Liver (tissue), 9 donors: Measurements from ENCODE around the gene KDM6A. TPM values are rescaled to one million over a fixed set of nuclear protein-coding genes. Genes with fewer than 3 reads are reported as not detected.

Experiments
- DNase-seq: peaks from one replicate; pipeline ENCODE4 v3.0.0-alpha.2; 2017; ENCODE audit warnings: low spot score
- H3K27ac ChIP-seq, 2 donors: one replicate each; pipeline ENCODE4 v1.7.0; 2013; ENCODE audit warnings: inconsistent platforms in 2 of 2, low read length in 2 of 2, control low read depth in 1 of 2, low read depth in 1 of 2, mild to moderate bottlenecking in 1 of 2
- H3K27me3 ChIP-seq, 4 donors: one replicate each; pipeline versions ENCODE4 v1.6.1 to v1.7.0; 2013; ENCODE audit warnings: low read length in 3 of 4, inconsistent platforms in 1 of 4, mild to moderate bottlenecking in 1 of 4, moderate library complexity in 1 of 4; ENCODE audit not compliant: control insufficient read depth in 4 of 4, insufficient read depth in 4 of 4
- H3K36me3 ChIP-seq, 4 donors: one replicate each; pipeline versions ENCODE4 v1.6.1 to v1.7.0; 2013; ENCODE audit warnings: low read length in 3 of 4, mild to moderate bottlenecking in 3 of 4, low read depth in 1 of 4, moderate library complexity in 1 of 4; ENCODE audit not compliant: control insufficient read depth in 4 of 4, insufficient read depth in 3 of 4
- H3K4me1 ChIP-seq, 4 donors: one replicate each; pipeline versions ENCODE4 v1.6.1 to v1.7.0; 2013; ENCODE audit warnings: low read length in 3 of 4, mild to moderate bottlenecking in 3 of 4, moderate library complexity in 1 of 4; ENCODE audit not compliant: control insufficient read depth in 4 of 4, insufficient read depth in 4 of 4
- H3K4me3 ChIP-seq, 3 donors: one replicate each; pipeline versions ENCODE4 v1.6.1 to v1.7.0; 2013; ENCODE audit warnings: low read length in 3 of 3, control low read depth in 1 of 3, low read depth in 1 of 3, mild to moderate bottlenecking in 1 of 3
- H3K9ac ChIP-seq, 2 donors: one replicate each; pipeline ENCODE4 v1.7.0; 2013; ENCODE audit warnings: low read length in 2 of 2, mild to moderate bottlenecking in 2 of 2, moderate library complexity in 2 of 2, control low read depth in 1 of 2, low read depth in 1 of 2
- H3K9me3 ChIP-seq, 4 donors: one replicate each; pipeline versions ENCODE4 v1.6.1 to v1.7.0; 2013; ENCODE audit warnings: low read length in 3 of 4; ENCODE audit not compliant: control insufficient read depth in 4 of 4
- FOXA1 ChIP-seq: IDR thresholded peaks from 2 replicates; pipeline ENCODE4 v1.6.1; 2016; ENCODE audit warnings: antibody characterized with exemption
- FOXA2 ChIP-seq: IDR thresholded peaks from 2 replicates; pipeline ENCODE4 v1.6.1; 2016; ENCODE audit warnings: antibody characterized with exemption
- GABPA ChIP-seq, 2 donors: IDR thresholded peaks in 1 of 2; conservative IDR thresholded peaks in 1 of 2; 2 replicates each; pipeline ENCODE4 v1.6.1; 2016; ENCODE audit warnings: antibody characterized with exemption in 2 of 2, mild to moderate bottlenecking in 1 of 2, moderate library complexity in 1 of 2
- HNF4A ChIP-seq, 2 donors: conservative IDR thresholded peaks; 2 replicates each; pipeline ENCODE4 v1.6.1; 2016; ENCODE audit warnings: antibody characterized with exemption in 2 of 2, mild to moderate bottlenecking in 2 of 2
- HNF4G ChIP-seq: IDR thresholded peaks from 2 replicates; pipeline ENCODE4 v1.6.1; 2016; ENCODE audit warnings: antibody characterized with exemption
- JUND ChIP-seq, 2 donors: IDR thresholded peaks; 2 replicates each; pipeline ENCODE4 v1.6.1; 2016; ENCODE audit warnings: antibody characterized with exemption in 2 of 2
- NR2F2 ChIP-seq: IDR thresholded peaks from 2 replicates; pipeline ENCODE4 v1.6.1; 2016; ENCODE audit warnings: antibody characterized with exemption
- RAD21 ChIP-seq, 2 donors: IDR thresholded peaks; 2 replicates each; pipeline ENCODE4 v1.6.1; 2016; ENCODE audit warnings: antibody characterized with exemption in 2 of 2, mild to moderate bottlenecking in 2 of 2
- RXRA ChIP-seq, 2 donors: IDR thresholded peaks; 2 replicates each; pipeline ENCODE4 v1.6.1; 2017 to 2018; ENCODE audit warnings: antibody characterized with exemption in 2 of 2, mild to moderate bottlenecking in 1 of 2
- SP1 ChIP-seq: IDR thresholded peaks from 2 replicates; pipeline ENCODE4 v1.6.1; 2018; ENCODE audit warnings: antibody characterized with exemption, mild to moderate bottlenecking
- TAF1 ChIP-seq: conservative IDR thresholded peaks from 2 replicates; pipeline ENCODE4 v1.6.1; 2016; ENCODE audit warnings: antibody characterized with exemption, mild to moderate bottlenecking
- YY1 ChIP-seq: IDR thresholded peaks from 2 replicates; pipeline ENCODE4 v1.6.1; 2016; ENCODE audit warnings: antibody characterized with exemption, mild to moderate bottlenecking
- WGBS: extraction: QIAGEN DNeasy Blood & Tissue Kit; methylation state at CpG from one replicate; pipeline ENCODE4 v1.1.7; 2013; 5-methylcytosine and 5-hydroxymethylcytosine counted together
- polyA plus RNA-seq, 2 donors: library from polyadenylated mRNA; stranded (reverse) in 1 of 2; unstranded in 1 of 2; fragments of 200-250 nt in 1 of 2; fragments of >200 nt in 1 of 2; fragmentation: Nextera tagmentation in 1 of 2; extraction: Ambion mirVana in 1 of 2; gene quantifications; one replicate each; pipeline versions ENCODE4 v1.2.1 to v1.2.3, GENCODE V29; 2013 to 2015
- total RNA-seq, 2 donors: library from RNA; depleted of rRNA; stranded (reverse); fragments of >200 nt; gene quantifications; one replicate each; pipeline ENCODE4 v1.2.3, GENCODE V29; 2014
- TF ChIP-seq, protein P1 (sequence below): IDR thresholded peaks from 2 replicates; pipeline ENCODE4 v1.6.1; 2016; ENCODE audit warnings: antibody characterized with exemption, mild to moderate bottlenecking
- TF ChIP-seq, protein P2 (sequence below): IDR thresholded peaks from 2 replicates; pipeline ENCODE4 v1.6.1; 2016; ENCODE audit warnings: antibody characterized with exemption
- TF ChIP-seq, protein P3 (sequence below): IDR thresholded peaks from 2 replicates; pipeline ENCODE4 v1.6.1; 2016; ENCODE audit warnings: antibody characterized with exemption
- TF ChIP-seq, protein P4 (sequence below): fragments of 150-350 bp; IDR thresholded peaks from 2 replicates; pipeline ENCODE4 v1.5.1; 2017; ENCODE audit warnings: improper control_type of control experiment, low read depth, low read length; ENCODE audit not compliant: missing input control
- TF ChIP-seq, protein P5 (sequence below): IDR thresholded peaks from 2 replicates; pipeline ENCODE4 v1.6.1; 2016; ENCODE audit warnings: antibody characterized with exemption
- donor health status: healthy.
- donor health status: healthy.
- donor health status: healthy.
- donor health status: healthy.
- donor health status: healthy.

Gene KDM6A
- total and polyA plus RNA-seq, 4 donors = 5.3 to 30.2 (median 18.2) TPM

DNA sequence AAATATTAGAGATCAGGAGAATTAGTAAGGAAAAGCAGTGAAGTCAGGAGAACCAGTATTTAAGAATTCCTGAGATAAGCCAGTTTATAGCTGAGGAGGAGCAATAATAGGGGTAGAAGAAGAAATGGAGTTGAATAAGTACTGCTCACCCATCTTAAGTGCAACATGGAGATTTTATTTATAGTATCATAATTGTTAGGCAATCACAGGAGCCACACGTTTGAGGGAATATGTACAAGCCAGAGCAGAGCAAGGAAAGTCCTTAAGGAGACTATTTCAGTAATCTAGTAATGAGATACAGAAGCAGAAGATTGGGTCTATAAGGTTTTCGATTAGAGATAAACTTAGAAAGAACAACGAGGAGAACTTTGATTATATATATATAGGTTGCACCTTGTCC, 145.0 kb downstream of the KDM6A start (continued):
- TF ChIP-seq, protein P1, sequence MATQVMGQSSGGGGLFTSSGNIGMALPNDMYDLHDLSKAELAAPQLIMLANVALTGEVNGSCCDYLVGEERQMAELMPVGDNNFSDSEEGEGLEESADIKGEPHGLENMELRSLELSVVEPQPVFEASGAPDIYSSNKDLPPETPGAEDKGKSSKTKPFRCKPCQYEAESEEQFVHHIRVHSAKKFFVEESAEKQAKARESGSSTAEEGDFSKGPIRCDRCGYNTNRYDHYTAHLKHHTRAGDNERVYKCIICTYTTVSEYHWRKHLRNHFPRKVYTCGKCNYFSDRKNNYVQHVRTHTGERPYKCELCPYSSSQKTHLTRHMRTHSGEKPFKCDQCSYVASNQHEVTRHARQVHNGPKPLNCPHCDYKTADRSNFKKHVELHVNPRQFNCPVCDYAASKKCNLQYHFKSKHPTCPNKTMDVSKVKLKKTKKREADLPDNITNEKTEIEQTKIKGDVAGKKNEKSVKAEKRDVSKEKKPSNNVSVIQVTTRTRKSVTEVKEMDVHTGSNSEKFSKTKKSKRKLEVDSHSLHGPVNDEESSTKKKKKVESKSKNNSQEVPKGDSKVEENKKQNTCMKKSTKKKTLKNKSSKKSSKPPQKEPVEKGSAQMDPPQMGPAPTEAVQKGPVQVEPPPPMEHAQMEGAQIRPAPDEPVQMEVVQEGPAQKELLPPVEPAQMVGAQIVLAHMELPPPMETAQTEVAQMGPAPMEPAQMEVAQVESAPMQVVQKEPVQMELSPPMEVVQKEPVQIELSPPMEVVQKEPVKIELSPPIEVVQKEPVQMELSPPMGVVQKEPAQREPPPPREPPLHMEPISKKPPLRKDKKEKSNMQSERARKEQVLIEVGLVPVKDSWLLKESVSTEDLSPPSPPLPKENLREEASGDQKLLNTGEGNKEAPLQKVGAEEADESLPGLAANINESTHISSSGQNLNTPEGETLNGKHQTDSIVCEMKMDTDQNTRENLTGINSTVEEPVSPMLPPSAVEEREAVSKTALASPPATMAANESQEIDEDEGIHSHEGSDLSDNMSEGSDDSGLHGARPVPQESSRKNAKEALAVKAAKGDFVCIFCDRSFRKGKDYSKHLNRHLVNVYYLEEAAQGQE = no peak
- TF ChIP-seq, protein P2, sequence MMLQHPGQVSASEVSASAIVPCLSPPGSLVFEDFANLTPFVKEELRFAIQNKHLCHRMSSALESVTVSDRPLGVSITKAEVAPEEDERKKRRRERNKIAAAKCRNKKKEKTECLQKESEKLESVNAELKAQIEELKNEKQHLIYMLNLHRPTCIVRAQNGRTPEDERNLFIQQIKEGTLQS = no peak
- no peak for TF ChIP-seq NR2F2
- TF ChIP-seq, protein P3, sequence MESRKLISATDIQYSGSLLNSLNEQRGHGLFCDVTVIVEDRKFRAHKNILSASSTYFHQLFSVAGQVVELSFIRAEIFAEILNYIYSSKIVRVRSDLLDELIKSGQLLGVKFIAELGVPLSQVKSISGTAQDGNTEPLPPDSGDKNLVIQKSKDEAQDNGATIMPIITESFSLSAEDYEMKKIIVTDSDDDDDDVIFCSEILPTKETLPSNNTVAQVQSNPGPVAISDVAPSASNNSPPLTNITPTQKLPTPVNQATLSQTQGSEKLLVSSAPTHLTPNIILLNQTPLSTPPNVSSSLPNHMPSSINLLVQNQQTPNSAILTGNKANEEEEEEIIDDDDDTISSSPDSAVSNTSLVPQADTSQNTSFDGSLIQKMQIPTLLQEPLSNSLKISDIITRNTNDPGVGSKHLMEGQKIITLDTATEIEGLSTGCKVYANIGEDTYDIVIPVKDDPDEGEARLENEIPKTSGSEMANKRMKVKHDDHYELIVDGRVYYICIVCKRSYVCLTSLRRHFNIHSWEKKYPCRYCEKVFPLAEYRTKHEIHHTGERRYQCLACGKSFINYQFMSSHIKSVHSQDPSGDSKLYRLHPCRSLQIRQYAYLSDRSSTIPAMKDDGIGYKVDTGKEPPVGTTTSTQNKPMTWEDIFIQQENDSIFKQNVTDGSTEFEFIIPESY = no peak
- TF ChIP-seq SP1 = no peak

DNA sequence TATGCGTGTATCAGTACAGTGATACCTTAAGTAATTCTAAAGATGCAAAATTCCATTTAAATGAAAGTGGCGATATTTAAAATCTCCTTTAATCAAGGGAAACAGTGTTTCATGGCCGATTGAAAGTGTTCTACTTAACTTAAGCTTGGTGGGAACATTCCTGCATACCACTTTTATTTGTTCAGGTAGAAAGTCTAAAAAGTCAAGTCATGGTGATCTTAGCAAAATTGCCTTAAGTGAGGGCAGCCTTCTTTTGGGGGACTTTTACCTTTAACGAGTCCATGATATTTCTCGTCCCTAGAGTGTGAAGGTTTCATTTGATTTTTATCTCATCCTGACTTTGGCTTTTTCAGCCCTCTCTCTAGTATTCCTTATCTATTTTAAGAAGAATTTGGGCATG, 149.2 kb downstream of the KDM6A start:
- no peak overlapping the region for H3K9ac ChIP-seq
- no peaks in the 10 kb centered on the region for H3K36me3 ChIP-seq
- no peak overlapping the region for H3K27ac ChIP-seq
- no peaks in the 10 kb centered on the region for H3K9me3 ChIP-seq
- H3K4me1 ChIP-seq = peaks cover 0 to 8% (median 2%) of the 10 kb centered on the region in 4 donors
- TF ChIP-seq HNF4A (conservative IDR thresholded peaks at IDR 0.05) (no peak), GABPA (IDR thresholded peaks at IDR 0.05 in 1 of 2, conservative IDR thresholded peaks at IDR 0.05 in 1 of 2) (no peak), JUND (IDR thresholded peaks at IDR 0.05) (no peak), RXRA (IDR thresholded peaks at IDR 0.05) (no peak), RAD21 (IDR thresholded peaks at IDR 0.05) (no peak), FOXA1 (no peak), HNF4G (no peak), NR2F2 (no peak), FOXA2 (no peak), YY1 (no peak), TAF1 (no peak), SP1 (no peak)
- TF ChIP-seq, protein P2 = no peak
- TF ChIP-seq, protein P3 = no peak
- TF ChIP-seq, protein P4, sequence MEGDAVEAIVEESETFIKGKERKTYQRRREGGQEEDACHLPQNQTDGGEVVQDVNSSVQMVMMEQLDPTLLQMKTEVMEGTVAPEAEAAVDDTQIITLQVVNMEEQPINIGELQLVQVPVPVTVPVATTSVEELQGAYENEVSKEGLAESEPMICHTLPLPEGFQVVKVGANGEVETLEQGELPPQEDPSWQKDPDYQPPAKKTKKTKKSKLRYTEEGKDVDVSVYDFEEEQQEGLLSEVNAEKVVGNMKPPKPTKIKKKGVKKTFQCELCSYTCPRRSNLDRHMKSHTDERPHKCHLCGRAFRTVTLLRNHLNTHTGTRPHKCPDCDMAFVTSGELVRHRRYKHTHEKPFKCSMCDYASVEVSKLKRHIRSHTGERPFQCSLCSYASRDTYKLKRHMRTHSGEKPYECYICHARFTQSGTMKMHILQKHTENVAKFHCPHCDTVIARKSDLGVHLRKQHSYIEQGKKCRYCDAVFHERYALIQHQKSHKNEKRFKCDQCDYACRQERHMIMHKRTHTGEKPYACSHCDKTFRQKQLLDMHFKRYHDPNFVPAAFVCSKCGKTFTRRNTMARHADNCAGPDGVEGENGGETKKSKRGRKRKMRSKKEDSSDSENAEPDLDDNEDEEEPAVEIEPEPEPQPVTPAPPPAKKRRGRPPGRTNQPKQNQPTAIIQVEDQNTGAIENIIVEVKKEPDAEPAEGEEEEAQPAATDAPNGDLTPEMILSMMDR = no peak
- TF ChIP-seq, protein P1 = no peak
- TF ChIP-seq, protein P5, sequence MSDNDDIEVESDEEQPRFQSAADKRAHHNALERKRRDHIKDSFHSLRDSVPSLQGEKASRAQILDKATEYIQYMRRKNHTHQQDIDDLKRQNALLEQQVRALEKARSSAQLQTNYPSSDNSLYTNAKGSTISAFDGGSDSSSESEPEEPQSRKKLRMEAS = no peak
- WGBS = 91% methylated on average over 5 of the region's 5 CpGs
- DNase-seq = no peak
- H3K27me3 ChIP-seq = no peaks in the 10 kb centered on the region
- no peak overlapping the region for H3K4me3 ChIP-seq
